GM23338 (cell line): ENCODE results near the gene PADI1. TPM values are rescaled to one million over a fixed set of nuclear protein-coding genes. Genes with fewer than 3 reads are reported as not detected.

ENCODE experiments used
- microRNA-seq: library from miRNA; unstranded; fragments of <30 nt; microRNA quantifications from one replicate; pipeline ENCODE4, GENCODE V29; 2017
- polyA plus RNA-seq: library from polyadenylated mRNA; unstranded; fragments of >200 nt; fragmentation: Nextera tagmentation; extraction: Ambion mirVana; gene quantifications from 2 replicates; pipeline ENCODE4 v1.2.1, GENCODE V29; 2016
- small RNA-seq: library from RNA; depleted of rRNA; stranded (forward); fragments of <200 nt; gene quantifications from one replicate; pipeline ENCODE3, GENCODE V24; 2014; ENCODE audit warnings: low replicate concordance
- total RNA-seq: library from RNA; depleted of rRNA; stranded (reverse); fragments of >200 nt; shearing (Covaris generic); gene quantifications from 2 replicates; pipeline ENCODE4 v1.2.3, GENCODE V29; 2014; rRNA removed

The PADI1 gene
- total and polyA plus RNA-seq, 2 experiments from 2014 or later: 0.26 to 0.28 TPM

Small RNA genes within 50 kb of the gene (microRNA-seq; reads per million reads assigned to microRNA genes)
- not detected for gene MIR3972

Small RNA genes within 50 kb of the gene (small RNA-seq; reads per million reads assigned to genes)
- gene MIR3972: not detected

Other genes with a start within 250 kb of the PADI1 start
- gene MFAP2, start 224.5 kb upstream of the PADI1 start, total RNA-seq: 107 and 129 TPM in 2 replicates
- gene MFAP2, start 224.5 kb upstream of the PADI1 start, polyA plus RNA-seq: 255 TPM in 2 replicates
- gene ATP13A2, start 193.2 kb upstream of the PADI1 start, total RNA-seq: 83.3 and 87.7 TPM in 2 replicates
- gene ATP13A2, start 193.2 kb upstream of the PADI1 start, polyA plus RNA-seq: 30.1 and 31.8 TPM in 2 replicates
- gene SDHB, start 151.1 kb upstream of the PADI1 start, total RNA-seq: 72.8 and 105 TPM in 2 replicates
- 112 and 121 TPM in 2 replicates for gene SDHB, start 151.1 kb upstream of the PADI1 start, polyA plus RNA-seq
- gene PADI2, start 85.7 kb upstream of the PADI1 start, total RNA-seq: 3.7 and 4.3 TPM in 2 replicates
- gene PADI2, start 85.7 kb upstream of the PADI1 start, polyA plus RNA-seq: 1.7 TPM in 2 replicates
- 0.58 and 0.80 TPM in 2 replicates for gene PADI3, start 44.0 kb downstream of the PADI1 start, total RNA-seq
- 0.21 and 0.37 TPM in 2 replicates for gene PADI3, start 44.0 kb downstream of the PADI1 start, polyA plus RNA-seq
- 0.08 and 0.52 TPM in 2 replicates for gene PADI4, start 103.1 kb downstream of the PADI1 start, total RNA-seq
- 0.45 TPM in 1 of 2 replicates, not detected in the other for gene PADI4, start 103.1 kb downstream of the PADI1 start, polyA plus RNA-seq
- gene PADI6, start 167.1 kb downstream of the PADI1 start, total RNA-seq: not detected in 2 replicates
- not detected in 2 replicates for gene PADI6, start 167.1 kb downstream of the PADI1 start, polyA plus RNA-seq
- 367 and 386 TPM in 2 replicates for gene RCC2, start 234.5 kb downstream of the PADI1 start, total RNA-seq
- 97.1 and 99.3 TPM in 2 replicates for gene RCC2, start 234.5 kb downstream of the PADI1 start, polyA plus RNA-seq